HEK293T (cell line): Measurements from ENCODE around the gene GTPBP3.
A peak's percentile ranks its signal among the peaks of the same experiment; 100 is the strongest.

Experiments
- CTCF ChIA-PET: fragments of 350-600 bp; formaldehyde crosslinking; extraction: SDS; loops from one replicate; lab custom pipeline; 2021; ENCODE audit warnings: antibody characterized with exemption, inconsistent platforms; lab: Yijun Ruan, JAX
- POLR2A ChIA-PET: fragments of 350-600 bp; formaldehyde crosslinking; extraction: SDS; loops from one replicate; lab custom pipeline; 2020; ENCODE audit warnings: antibody characterized with exemption, inconsistent platforms; lab: Yijun Ruan, JAX
- DNase-seq: peaks from one replicate; pipeline ENCODE4 v3.0.0; 2012; ENCODE audit warnings: mixed read lengths; ENCODE audit errors: extremely low spot score
- ARNT ChIP-seq: fragments of 450-650 bp; IDR thresholded peaks from 2 replicates; pipeline ENCODE4 v1.6.1; 2017; ENCODE audit warnings: mild to moderate bottlenecking
- BHLHE40 ChIP-seq: fragments of 450-650 bp; IDR thresholded peaks from 2 replicates; pipeline ENCODE4 v1.6.1; 2016; ENCODE audit warnings: mild to moderate bottlenecking, moderate library complexity, borderline replicate concordance
- CTBP1 ChIP-seq: fragments of 450-650 bp; IDR thresholded peaks from 2 replicates; pipeline ENCODE4 v1.6.1; 2016; ENCODE audit warnings: borderline replicate concordance
- ELF4 ChIP-seq: fragments of 450-650 bp; IDR thresholded peaks from 2 replicates; pipeline ENCODE4 v1.6.1; 2017; ENCODE audit warnings: antibody characterized with exemption
- FOXA1 ChIP-seq: fragments of 450-650 bp; IDR thresholded peaks from 2 replicates; pipeline ENCODE4 v1.6.1; 2016; ENCODE audit warnings: mild to moderate bottlenecking
- FOXM1 ChIP-seq: fragments of 450-650 bp; IDR thresholded peaks from 2 replicates; pipeline ENCODE4 v1.6.1; 2017; ENCODE audit warnings: mild to moderate bottlenecking, borderline replicate concordance
- HDGF ChIP-seq: fragments of 450-650 bp; IDR thresholded peaks from 2 replicates; pipeline ENCODE4 v1.6.1; 2017; ENCODE audit warnings: antibody characterized with exemption, borderline replicate concordance
- L3MBTL2 ChIP-seq: fragments of 450-650 bp; conservative IDR thresholded peaks from 2 replicates; pipeline ENCODE4 v1.6.1; 2016; ENCODE audit warnings: mild to moderate bottlenecking
- NFRKB ChIP-seq: fragments of 450-650 bp; IDR thresholded peaks from 2 replicates; pipeline ENCODE4 v1.6.1; 2016; ENCODE audit warnings: mild to moderate bottlenecking, moderate library complexity
- PKNOX1 ChIP-seq: fragments of 450-650 bp; IDR thresholded peaks from 2 replicates; pipeline ENCODE4 v1.6.1; 2016
- SP1 ChIP-seq: fragments of 450-650 bp; IDR thresholded peaks from 2 replicates; pipeline ENCODE4 v1.6.1; 2017
- TARDBP ChIP-seq: fragments of 450-650 bp; IDR thresholded peaks from 2 replicates; pipeline ENCODE4 v1.6.1; 2016

GTPBP3 gene

GRCh38 chr19:17306285-17306714, 31.1 kb upstream of the GTPBP3 start:
- no peak for TF ChIP-seq BHLHE40
- TF ChIP-seq L3MBTL2: 0 out of 2 replicates have a peak, but pooled peaks have one; percentile 2
- no peak for TF ChIP-seq NFRKB
- TF ChIP-seq ARNT: no peak
- no peak for TF ChIP-seq PKNOX1
- ChIA-PET POLR2A (interaction anchor here (0.7 to 6.2 kb wide), 4 partner anchors 11 to 101 kb away, joined by 3 to 107 read pairs (median 3); partner anchors contain the start of genes ANO8, GTPBP3 and USE1), CTCF (interaction anchor here (0.6 to 0.9 kb wide), 2 partner anchors 13 to 104 kb away, joined by 3 to 10 read pairs; no protein-coding TSS in a partner anchor)
- no peak for DNase-seq

GRCh38 chr19:17307876-17308377, 29.4 kb upstream of the GTPBP3 start:
- CTCF ChIA-PET: interaction anchor here (0.8 kb wide), 1 partner anchor 28 kb away, joined by 3 read pairs; no protein-coding TSS in a partner anchor
- DNase-seq: no peak
- POLR2A ChIA-PET: interaction anchor here (1.0 to 6.2 kb wide), 3 partner anchors 15 to 92 kb away, joined by 3 to 107 read pairs (median 14); partner anchors contain the start of genes ANO8, GTPBP3 and USE1
- TF ChIP-seq CTBP1: no peak

- ChIA-PET CTCF (no interaction called here), POLR2A (interaction anchor here (0.7 to 6.2 kb wide), 17 partner anchors 8 to 110 kb away, joined by 3 to 107 read pairs (median 4); partner anchors contain the start of genes ANO8, BABAM1, GTPBP3 and MVB12A)
- DNase-seq: peak; percentile 93
- TF ChIP-seq ELF4 (peak; percentile 70), SP1 (no peak)
Measured at GRCh38 chr19:17309198-17309964, 28.0 kb upstream of the GTPBP3 start, which contains the start of gene DDA1. TSS of gene DDA1 (plus strand) at chr19:17309563. CDS start at chr19:17309655, 92 bp downstream.

- TF ChIP-seq TARDBP (no peak), HDGF (no peak), SP1 (no peak), FOXM1 (no peak)
- CTCF ChIA-PET: no interaction called here
- POLR2A ChIA-PET: interaction anchor here (0.9 to 6.2 kb wide), 6 partner anchors 8 to 43 kb away, joined by 3 to 107 read pairs (median 6); partner anchors contain the start of genes ANO8, BABAM1 and GTPBP3
- no peak for DNase-seq
Measured at GRCh38 chr19:17309965-17310461, 27.3 kb upstream of the GTPBP3 start.

- CTCF ChIA-PET: no interaction called here
- no peak for TF ChIP-seq FOXA1
- POLR2A ChIA-PET: interaction anchor here (1.5 kb wide), 1 partner anchor 19 kb away, joined by 4 read pairs; no protein-coding TSS in a partner anchor
- DNase-seq: no peak
Measured at GRCh38 chr19:17311455-17312188, 25.7 kb upstream of the GTPBP3 start.

- ChIA-PET POLR2A (interaction anchor here (0.7 to 1.5 kb wide), 3 partner anchors 9 to 19 kb away, joined by 4 to 5 read pairs (median 4); no protein-coding TSS in a partner anchor), CTCF (interaction anchor here (0.6 kb wide), 1 partner anchor 626 kb away, joined by 3 read pairs; no protein-coding TSS in a partner anchor)
- DNase-seq: no peak
Measured at GRCh38 chr19:17312189-17313113, 24.9 kb upstream of the GTPBP3 start.

GRCh38 chr19:17314007-17314593, 23.3 kb upstream of the GTPBP3 start:
- TF ChIP-seq BHLHE40 (no peak), PKNOX1 (no peak)
- ChIA-PET CTCF (no interaction called here), POLR2A (interaction anchor here (0.6 kb wide), 1 partner anchor 177 kb away, joined by 5 read pairs; no protein-coding TSS in a partner anchor)
- DNase-seq: no peak

More at GRCh38 chr19:17312189-17313113, 24.9 kb upstream of the GTPBP3 start:
- TF ChIP-seq BHLHE40 (no peak), TARDBP (no peak), HDGF (no peak), ELF4 (no peak), FOXA1 (no peak)
